GM21786 (cell line): ENCODE data around the gene RNF34.
A peak's percentile ranks its signal among the peaks of the same experiment; 100 is the strongest.

ENCODE experiments used
- ATAC-seq: cut with Tn5 transposase; IDR thresholded peaks from one replicate; pipeline ENCODE4 v1.9.1; 2021; ENCODE audit not compliant: unreplicated experiment

RNF34 gene

DNA sequence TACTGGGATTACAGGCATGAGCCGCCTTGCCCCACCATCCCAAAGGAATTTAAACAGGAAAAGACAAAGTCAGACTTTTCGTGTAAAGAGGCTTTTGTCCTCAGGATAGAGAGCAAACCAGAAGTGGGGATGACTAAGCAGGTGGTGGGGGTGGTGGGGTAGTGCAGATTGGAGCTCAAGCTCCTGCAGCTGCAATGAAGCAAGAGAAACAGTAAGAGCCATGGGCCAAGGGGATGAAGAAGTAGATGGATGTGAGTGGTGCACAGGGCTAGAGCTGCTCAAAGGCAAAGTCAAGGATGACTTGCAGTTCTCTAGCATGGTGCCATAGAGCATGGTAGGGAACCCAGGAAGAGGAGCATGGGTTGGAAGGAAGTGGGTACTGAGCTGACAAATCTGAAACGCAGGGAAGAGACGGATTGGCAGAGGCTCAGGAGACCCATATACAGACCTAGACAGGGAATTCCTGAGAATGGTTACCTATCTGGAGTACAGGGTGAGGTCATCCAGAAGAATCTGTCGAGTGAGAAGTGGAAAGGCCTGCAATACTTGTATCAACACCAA, 11.4 kb upstream of the RNF34 start:
- no peak for ATAC-seq

GRCh38 chr12:121390856-121391255, 9.1 kb upstream of the RNF34 start:
- ATAC-seq = no peak

DNA sequence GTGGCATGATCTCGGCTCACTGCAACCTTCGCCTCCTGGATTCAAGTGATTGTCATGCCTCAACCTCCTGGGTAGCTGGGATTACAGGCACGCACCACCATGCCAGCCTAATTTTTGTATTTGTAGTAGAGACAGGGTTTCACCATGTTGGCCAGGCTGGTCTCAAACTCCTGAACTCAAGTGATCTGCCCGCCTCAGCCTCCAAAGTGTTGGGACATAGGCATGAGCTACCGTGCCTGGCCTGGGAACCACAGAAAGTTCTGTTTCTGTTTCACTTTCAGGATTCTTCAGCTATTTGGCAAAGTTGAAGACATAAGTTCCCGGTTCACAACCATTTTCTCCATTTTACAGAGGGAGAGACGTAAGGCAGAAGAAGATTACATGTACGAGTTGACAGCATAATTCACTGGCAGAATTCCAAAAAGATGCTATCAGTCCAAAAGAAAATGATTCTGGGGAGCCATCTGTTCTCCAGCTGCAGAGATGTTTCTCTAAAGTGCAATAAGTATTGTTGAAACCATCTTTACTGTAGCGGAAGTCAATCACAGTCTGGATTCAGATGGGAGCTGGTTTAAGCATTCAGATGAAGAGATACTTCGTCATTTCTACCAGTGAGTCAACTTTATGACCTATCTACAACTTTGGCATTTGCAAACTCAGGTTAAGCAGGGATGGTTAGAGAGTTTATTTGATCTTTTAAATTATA, 8.1 kb upstream of the RNF34 start:
- no peak for ATAC-seq

DNA sequence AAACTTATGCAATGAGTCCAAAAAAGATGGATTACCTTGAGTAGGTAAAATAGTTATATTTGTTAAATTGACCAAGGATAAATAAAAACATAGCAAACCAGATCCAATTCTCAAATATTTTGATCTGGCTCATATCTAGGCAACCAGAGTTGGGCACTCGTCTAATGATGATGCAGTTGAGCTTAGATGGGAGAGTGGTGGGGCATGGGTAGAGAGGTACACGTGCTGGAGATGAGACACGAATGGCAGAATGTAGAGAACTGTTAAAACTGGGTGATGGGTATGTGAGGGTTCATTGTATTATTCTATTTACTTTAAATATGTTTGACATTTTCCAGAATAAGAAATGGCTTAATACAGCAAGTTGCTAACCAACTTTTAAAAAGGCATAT, 7.6 kb upstream of the RNF34 start:
- no peak for ATAC-seq

DNA sequence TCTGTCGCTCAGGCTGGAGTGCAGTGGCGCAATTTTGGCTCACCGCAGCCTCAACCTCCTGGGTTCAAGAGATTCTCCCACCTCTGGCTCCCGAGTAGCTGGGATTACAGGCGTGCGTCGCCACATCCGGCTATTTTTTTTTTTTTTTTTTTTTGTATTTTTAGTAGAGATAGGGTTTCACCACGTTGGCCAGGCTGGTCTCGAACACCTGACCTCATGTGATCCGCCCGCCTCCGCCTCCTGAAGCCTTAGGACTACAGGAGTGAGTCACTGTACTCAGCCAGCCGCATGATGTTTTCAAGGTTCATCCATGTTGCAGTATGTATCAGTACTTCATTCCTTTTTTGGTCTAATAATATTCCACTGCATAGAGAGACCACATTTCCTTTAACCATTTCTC, 2.4 kb upstream of the RNF34 start:
- ATAC-seq = no peak

DNA sequence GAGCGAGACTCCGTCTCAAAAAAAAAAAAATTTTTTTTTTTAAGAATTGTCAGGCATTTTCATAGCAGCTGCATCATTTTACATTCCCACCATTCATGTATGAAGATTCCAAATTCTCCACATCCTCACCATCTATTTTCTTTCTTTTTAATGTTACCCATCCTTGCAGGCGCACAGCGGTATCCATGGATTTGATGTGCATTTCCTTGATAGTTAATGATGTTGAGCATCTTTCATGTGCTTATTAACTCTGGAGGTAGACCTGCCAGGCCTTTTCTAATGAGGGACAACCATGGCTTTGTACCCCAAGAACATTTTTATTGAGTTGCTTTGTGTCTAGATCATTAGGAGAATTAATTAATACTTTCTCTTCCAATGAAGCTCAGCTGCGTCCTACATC, 1.6 kb upstream of the RNF34 start:
- ATAC-seq = no peak

GRCh38 chr12:121400332-121401139, 618 bp downstream of the RNF34 start:
- peak; percentile 29 for ATAC-seq

GRCh38 chr12:121403721-121404120, 3.8 kb downstream of the RNF34 start:
- ATAC-seq = no peak

- ATAC-seq = no peak
Observed at GRCh38 chr12:121404734-121405133, 4.8 kb downstream of the RNF34 start.

- no peak for ATAC-seq
Observed at GRCh38 chr12:121405211-121405610, 5.3 kb downstream of the RNF34 start.

DNA sequence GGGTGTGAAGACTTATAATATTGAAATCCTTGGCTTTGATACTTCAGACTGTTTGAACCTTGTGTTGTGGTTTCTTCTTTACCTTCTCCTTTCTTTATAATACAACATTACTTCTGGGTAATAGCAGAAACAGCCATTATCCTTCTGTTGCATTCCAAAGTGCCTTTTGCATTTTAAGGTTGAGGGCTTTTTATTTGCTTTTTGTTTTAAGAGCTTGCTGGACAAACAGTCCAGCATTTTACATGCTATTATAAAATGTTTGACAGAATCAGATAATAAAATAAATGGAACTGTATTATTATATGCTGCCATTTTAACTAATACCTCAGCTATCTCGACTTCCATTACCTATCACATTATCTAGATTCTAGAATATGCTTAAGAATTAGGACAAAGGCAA, 14.0 kb downstream of the RNF34 start:
- ATAC-seq = no peak

GRCh38 chr12:121417847-121418246, 17.9 kb downstream of the RNF34 start:
- ATAC-seq = no peak

GRCh38 chr12:121420109-121420508, 20.2 kb downstream of the RNF34 start:
- ATAC-seq = no peak

DNA sequence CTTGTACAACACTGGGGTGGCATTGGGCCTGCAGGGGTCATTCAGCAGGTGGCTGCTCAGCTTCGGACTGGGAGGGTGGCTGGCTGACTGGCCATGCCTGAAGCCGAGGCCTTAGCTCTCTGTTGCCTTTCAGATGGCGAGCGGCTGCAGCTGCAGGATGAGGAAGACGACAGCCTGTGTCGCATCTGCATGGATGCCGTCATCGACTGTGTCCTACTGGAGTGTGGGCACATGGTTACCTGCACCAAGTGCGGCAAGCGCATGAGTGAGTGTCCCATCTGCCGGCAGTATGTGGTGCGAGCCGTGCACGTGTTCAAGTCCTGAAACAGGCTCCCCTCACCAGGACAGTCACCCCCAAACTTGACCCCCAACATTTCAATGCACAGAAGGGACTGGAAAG, 23.3 kb downstream of the RNF34 start:
- no peak for ATAC-seq

DNA sequence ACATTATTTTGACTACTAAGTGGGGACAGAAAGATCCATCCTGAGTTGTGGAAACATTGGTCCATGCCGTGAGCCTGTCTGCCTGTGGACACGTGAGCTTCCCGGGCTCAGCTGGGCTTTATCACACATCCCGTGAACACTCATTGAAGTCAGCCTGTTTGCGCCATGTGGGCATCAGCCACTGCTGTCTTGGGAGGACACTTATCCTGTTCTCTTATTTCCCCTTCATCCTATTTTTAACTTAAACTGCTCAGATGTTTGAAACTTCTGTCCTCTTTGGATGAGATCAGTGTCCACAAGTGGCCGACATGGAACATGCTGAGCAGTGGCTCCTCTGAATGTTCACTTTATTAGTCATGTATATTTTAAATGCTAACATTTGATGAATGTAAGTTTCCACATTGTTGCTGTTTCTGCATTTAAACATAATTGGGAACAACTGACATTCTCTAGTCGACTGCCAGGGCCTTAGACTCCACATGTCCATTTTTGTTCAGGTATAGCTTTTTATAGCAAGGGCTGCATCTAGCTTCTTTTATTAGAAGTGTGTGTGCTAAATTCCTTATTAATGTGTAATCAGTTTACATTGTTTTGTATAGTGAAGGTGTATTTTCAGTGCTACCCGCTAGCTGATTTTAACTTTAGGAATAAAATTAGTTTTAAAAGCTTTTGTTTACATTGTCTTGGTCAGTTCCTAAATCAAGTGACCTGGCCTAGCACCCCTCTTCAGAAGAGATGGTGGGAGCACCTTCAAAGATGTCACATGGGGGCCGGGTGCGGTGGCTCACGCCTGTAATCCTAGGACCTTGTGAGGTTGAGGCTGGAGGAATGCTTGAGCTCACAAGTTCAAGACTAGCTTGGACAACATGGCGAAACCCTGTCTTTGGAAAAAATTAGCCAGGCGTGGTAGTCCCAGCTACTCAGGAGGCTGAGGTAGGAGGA, 24.0 kb downstream of the RNF34 start:
- ATAC-seq = no peak

DNA sequence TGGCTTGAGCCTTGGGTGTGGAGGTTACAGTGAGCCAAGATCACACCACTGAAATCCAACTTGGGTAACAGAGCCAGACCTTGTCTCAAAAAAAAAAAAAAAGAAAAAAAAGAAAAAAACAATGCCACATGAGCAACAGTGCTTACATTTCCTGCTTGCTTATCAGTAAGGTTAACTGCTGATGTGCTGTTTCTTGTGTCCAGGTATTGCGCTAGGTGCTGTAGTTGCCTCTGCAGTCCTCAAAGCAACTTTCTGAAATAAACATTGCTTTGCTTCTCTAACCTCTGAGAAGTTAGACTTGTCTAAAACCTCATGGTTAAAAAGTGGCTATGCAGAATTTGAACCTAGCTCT, 24.7 kb downstream of the RNF34 start:
- ATAC-seq = no peak

DNA sequence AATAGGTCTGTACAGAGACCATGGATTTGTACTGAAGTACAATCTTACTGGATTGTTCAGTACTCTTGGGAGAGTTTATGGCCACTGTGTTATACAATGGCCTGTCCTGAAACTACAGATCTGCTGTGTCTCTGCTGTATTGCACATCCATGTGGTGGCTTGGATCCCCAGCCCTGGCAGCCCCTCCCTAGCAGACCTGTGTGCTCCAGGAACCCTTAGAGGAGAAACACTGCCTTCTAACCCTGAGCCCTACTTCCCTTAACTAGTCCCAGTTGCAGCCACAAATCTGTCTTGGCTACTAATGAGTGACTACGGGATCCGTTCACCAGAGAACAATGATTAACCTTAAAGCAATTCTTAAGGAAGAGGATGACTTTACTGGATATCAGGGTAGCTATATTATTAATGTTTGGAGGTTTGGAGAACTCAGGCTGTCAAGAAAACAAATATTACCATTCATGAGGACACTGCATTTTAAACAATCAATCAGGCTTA, 27.7 kb downstream of the RNF34 start:
- no peak for ATAC-seq

- no peak for ATAC-seq
Observed at GRCh38 chr12:121428883-121429282, 29.0 kb downstream of the RNF34 start.

- ATAC-seq = no peak
Observed at GRCh38 chr12:121430833-121431415, 31.0 kb downstream of the RNF34 start.

DNA sequence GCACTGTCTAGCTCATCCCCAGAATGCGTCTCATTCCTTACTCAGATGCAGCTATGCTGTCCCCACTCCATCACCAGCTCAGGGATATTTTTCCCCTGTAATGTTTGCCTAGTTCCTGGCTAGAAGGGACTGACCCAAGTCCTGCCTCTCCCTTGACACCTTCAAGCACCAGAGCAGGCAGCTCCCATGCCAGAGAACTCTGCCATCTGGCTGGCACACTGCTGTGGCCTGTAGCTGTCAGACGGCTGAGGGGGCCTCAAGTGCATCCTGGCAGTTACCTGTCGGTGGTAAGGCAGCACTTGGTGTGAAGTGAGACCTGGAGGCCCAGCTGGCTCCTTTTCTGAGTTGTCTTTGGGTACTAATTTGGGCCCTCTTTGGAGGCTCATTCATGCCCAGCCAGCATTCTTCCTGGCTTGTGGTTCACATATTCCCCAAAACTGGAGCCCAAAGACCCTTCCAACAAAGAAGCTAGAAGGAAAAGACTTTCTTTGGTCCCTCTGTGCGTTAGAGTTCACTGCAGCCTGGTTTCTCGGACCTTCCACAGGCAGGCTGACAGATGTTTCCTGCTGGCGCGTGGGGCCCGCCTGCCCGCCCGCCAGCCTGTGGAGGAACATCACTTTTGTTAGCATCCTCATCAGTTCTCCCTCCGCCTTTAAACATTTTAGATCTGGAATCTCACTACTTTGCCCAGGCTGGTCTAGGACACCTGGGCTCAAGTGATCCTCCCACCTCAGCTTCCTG, 33.0 kb downstream of the RNF34 start:
- no peak for ATAC-seq
